Skin epidermis (tissue), 12 donors: ENCODE measurements around the gene SIX5.
A peak's percentile ranks its signal among the peaks of the same experiment; 100 is the strongest.
"Not testable (repeated sequence)": the region's sequence is repeated elsewhere in the genome, so short reads cannot be mapped to it uniquely, and the experiment has no call there.

Experiments used
- H3K27ac ChIP-seq, 21 experiments: fragments of 200-600 bp; sonication (generic) in 11 of 21; one replicate each; pipeline ENCODE4 v1.5.0; 2020; ENCODE audit warnings: mild to moderate bottlenecking in 3 of 21, inconsistent platforms in 2 of 21, moderate library complexity in 2 of 21
- H3K4me3 ChIP-seq, 7 experiments: fragments of 200-600 bp; sonication (generic) in 2 of 7; one replicate each; pipeline ENCODE4 v1.5.0; 2020; ENCODE audit warnings: inconsistent platforms in 2 of 7, mild to moderate bottlenecking in 2 of 7, moderate library complexity in 1 of 7

SIX5 gene

GRCh38 chr19:45729800-45730290, 39.2 kb downstream of the SIX5 start:
- Histone ChIP-seq H3K4me3 (peak overlapping the region; percentile 57 to 91 (median 84)), H3K27ac (peak overlapping the region in 20 of 21 experiments; percentile 74 to 93 (median 88))

DNA sequence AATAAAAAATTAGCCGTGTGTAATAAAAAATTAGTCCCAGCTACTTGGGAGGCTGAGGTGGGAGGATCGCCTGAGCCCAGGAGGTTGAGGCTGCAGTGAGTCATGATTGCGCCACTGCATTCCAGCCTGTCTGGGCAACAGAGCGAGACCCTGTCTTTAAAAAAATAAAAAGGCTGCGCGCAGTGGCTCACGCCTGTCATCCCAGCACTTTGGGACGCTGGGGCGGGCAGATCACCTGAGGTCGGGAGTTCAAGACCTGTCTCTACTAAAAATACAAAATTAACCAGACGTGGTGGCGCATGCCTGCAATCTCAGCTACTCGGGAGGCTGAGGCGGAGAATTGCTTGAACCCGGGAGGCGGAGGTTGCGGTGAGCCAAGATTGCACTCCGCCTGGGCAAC, 40.4 kb downstream of the SIX5 start:
- not testable (repeated sequence) for H3K4me3 ChIP-seq
- H3K27ac ChIP-seq: peak overlapping the region in 2 of 21 experiments; percentile 37 to 87

DNA sequence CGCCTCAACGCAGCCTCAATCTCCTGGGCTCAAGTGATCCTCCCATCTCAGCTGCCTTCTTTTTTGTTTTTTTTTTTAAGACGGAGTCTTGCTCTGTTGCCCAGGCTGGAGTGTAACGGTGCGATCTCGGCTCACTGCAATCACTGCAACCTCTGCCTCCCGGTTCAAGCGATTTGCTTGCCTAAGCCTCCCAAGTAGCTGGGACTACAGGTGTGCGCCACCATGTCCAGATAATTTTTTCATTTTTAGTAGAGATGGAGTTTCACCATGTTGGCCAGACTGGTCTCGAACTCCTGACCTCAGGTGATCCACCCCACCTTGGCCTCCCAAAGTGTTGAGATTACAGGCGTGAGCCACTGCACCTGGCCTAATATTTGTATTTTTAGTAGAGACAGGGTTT, 49.0 kb downstream of the SIX5 start:
- H3K27ac ChIP-seq: peak overlapping the region in 3 of 21 experiments; percentile 22 to 39 (median 34)
- H3K4me3 ChIP-seq: not testable (repeated sequence)

GRCh38 chr19:45717983-45718650, 50.9 kb downstream of the SIX5 start:
- H3K4me3 ChIP-seq: peak overlapping the region; percentile 52 to 62 (median 56)
- H3K27ac ChIP-seq: peak overlapping the region in 20 of 21 experiments; percentile 62 to 98 (median 92)

DNA sequence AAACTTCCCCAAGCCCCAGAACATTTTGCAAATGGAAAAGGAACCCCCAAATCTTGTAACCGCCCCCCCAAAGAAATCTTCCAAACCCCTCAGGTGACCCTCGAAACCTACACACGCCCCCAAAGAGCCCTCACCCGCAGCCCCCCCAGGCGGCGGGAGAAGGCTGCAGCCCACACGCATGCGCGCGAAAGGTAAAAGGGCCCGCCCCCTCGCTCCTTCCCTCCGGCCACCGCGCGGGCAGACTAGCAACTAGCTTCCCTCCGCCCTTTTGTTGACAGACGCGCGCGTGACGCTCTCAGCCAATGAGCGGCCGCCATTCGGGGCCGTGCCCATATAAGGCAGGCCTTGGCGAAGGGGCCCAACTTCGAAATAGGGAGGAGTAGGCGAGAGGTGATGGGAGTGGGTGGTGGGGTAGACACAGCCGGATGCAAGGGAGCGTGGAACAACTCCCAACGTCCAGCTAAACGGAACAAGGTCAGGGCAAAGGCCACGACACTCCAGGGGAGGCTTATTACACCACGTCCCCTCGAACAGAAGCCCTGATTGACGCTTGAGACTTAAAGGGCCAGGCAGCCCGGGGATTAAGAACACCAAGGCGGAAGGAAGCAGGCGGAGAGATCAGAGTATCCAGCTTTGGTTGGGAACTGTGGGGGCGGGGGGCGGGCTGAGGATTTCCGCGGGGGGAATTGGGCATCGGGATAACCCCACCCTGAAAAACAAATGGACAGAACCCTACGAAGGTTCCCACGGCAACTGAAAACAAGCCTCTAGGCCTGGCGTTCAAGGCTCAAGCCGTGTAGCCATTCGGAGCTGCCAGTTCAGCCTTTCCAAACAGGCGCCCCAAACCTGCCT, 51.7 kb downstream of the SIX5 start:
- H3K27ac ChIP-seq: peak overlapping the region; percentile 33 to 98 (median 92)
- H3K4me3 ChIP-seq: peak overlapping the region; percentile 52 to 62 (median 56)

GRCh38 chr19:45716359-45717130, 52.5 kb downstream of the SIX5 start:
- Histone ChIP-seq H3K4me3 (peak overlapping the region; percentile 52 to 62 (median 56)), H3K27ac (peak overlapping the region; percentile 33 to 98 (median 90))

GRCh38 chr19:45715139-45715538, 53.9 kb downstream of the SIX5 start:
- no peak overlapping the region for H3K4me3 ChIP-seq
- H3K27ac ChIP-seq: peak overlapping the region in 1 of 21 experiments; percentile 17
